HG02885 (cell line): ENCODE data around the gene TEP1.

ENCODE experiments used
- ATAC-seq: cut with Tn5 transposase; IDR thresholded peaks from one replicate; pipeline ENCODE4 v1.9.1; 2021; ENCODE audit warnings: mild to moderate bottlenecking; ENCODE audit not compliant: unreplicated experiment, poor library complexity

Gene TEP1

GRCh38 chr14:20434701-20435581 is 21.6 kb upstream of the TEP1 start:
- ATAC-seq, result no peak

- ATAC-seq, result no peak
Observed at GRCh38 chr14:20429801-20430669, 16.7 kb upstream of the TEP1 start.

DNA sequence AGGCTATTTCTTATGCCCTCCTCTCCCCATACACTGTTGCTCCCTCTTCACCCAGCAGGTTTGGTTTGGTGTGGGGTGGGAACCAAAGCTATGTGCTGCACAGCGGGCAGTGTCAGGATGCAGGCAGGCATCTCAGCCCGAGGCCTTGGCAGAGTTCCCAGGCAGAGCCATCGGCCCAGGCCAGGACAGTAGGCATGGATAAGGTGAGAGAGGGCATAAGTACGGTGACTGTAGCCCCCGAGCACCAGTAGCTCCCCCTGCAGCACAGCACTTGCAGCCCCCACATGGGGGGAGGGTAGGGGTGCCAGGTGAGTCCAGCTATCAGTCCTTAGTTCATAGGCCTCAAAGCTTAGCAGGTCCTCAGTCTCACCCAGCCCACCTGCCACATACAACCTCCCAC is 15.5 kb upstream of the TEP1 start:
- no peak for ATAC-seq

DNA sequence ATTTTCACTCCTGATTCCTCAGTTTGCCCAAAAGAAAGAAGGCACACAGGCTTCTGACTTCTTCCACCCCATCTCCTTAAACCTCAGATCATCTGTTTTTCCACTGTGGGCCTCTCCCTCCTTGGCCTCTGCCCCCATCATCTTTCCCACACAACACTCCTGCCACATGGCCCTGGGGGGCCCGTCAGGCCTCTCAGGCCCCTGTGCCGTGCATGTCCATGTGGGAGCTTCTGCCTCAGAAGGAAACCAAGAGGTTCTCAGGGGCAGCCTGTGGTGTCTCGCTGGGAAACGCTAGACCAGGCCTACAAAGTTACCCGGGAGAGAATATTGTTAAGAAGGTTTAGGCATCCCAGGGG is 14.7 kb upstream of the TEP1 start:
- ATAC-seq, result peak; percentile 45

- ATAC-seq, result peak; percentile 81
Observed at GRCh38 chr14:20427231-20428009, 14.1 kb upstream of the TEP1 start.

DNA sequence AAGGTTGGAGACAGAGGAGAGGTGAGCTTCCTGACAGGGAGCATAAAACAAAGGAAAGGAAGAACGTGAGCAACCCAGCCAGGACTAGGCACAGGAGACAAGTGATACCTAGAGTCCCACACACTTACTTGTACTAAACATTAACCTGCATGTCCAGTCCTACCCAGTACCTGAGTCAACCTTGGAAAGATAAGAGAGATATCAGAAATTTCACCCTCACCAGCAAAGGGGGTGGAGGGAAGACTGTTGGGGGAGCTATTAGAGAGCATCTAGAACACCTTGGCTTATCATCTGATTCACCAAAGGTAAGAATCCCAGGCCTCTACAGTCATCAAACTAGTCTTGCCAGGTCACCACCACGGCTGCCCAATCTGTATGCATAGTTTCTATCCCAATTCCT is 11.6 kb upstream of the TEP1 start:
- ATAC-seq, result no peak

- ATAC-seq, result no peak
Observed at GRCh38 chr14:20422886-20423285, 9.6 kb upstream of the TEP1 start.

DNA sequence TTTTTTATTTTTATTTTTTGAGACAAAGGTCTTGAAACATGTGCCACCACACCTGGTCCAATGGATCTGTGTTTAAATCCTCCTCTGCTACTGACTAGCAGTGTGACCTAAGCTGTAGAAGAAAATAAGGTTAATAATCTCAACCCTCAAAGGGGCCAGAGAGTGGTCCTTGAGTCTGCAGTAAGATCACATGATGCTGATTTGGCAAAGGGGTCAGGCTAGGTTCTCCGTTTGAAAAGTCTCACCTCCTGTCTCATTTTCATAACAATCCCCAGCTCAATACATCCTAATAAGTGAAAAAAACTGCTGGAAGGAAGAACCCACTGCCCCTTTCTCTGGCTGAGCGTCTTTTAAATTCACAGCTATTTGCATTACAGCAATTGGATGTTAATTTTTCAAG is 8.0 kb upstream of the TEP1 start:
- no peak for ATAC-seq

DNA sequence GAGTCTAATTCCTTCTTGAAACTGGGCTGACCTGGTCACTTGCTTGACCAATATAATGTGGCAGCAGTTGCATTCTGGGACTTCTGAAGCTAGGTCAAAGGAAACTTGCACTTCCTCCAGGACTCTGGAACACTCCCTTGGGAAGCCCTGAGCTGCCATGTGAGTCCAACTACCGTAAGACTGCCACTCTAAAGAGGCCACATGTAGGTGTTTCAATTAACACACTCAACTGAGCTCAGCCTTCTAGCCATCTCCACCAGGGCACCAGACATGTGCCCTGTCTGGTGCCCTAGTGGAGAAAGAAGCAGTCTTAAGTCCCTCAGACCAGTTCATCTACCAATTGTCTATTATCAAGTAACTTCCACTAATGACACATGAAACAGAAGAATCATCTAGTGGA is 6.1 kb upstream of the TEP1 start:
- ATAC-seq, result no peak

- ATAC-seq, result no peak
Observed at GRCh38 chr14:20418501-20418909, 5.2 kb upstream of the TEP1 start.

- no peak for ATAC-seq
Observed at GRCh38 chr14:20417250-20418186, 4.2 kb upstream of the TEP1 start.

DNA sequence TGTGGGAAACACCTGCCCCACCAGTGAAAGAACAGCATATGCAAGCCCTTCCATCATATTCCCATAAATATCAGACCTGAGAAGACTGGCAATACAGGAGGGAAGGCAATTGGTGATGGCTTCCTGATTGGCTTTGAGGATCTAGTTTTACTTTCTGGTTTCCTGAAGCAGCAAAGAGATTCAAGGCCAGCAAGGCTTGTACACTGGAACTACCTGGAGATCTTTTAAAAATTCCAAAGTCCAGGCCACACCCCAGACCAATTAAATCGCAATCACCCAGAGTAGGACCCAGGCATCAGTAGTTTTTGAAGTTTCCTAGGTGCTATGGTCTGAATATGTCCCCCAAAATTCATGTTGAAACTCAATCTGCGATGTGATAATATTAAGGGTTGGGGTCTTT is 2.9 kb upstream of the TEP1 start:
- no peak for ATAC-seq

DNA sequence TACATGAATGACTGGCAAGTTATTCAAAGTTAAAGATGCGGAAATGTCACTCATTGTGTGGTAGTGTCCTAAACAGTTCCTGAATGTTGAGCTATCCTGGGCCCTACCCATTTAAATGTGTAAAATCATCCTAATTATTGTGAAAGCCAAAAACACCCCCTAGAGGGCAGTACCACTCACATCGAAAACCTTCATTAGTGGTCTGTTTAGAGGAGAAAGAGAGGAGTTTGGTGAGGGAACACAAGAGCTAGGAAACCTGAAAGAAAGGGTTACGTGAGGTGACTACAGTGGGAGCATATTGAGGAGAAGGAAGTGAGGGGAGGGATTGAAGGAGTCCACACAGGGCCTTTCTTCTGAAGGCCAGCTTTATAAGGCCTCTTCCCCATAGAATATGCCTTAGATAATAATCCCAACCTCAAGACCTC is 2.5 kb upstream of the TEP1 start:
- ATAC-seq, result peak; percentile 54

DNA sequence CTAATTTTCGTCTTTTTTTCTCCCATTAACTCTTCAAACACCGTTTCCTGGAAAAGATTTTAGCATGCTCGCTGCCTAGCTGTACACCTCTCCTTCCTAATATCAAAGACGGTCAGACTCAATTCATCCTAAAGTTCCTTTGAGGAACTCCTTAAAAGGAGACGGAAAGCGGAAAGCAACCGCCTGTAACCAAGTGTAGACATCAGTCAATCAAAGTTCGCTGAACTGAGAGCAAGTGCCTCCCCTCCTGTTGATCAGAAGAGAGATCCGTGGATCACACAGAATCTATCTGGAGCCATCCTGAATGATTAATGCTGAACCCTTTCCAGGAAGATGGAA is 412 bp upstream of the TEP1 start:
- peak; percentile 54 for ATAC-seq

GRCh38 chr14:20412411-20412810 is 890 bp downstream of the TEP1 start:
- peak; percentile 56 for ATAC-seq

- no peak for ATAC-seq
Observed at GRCh38 chr14:20409226-20409625, 4.1 kb downstream of the TEP1 start.

DNA sequence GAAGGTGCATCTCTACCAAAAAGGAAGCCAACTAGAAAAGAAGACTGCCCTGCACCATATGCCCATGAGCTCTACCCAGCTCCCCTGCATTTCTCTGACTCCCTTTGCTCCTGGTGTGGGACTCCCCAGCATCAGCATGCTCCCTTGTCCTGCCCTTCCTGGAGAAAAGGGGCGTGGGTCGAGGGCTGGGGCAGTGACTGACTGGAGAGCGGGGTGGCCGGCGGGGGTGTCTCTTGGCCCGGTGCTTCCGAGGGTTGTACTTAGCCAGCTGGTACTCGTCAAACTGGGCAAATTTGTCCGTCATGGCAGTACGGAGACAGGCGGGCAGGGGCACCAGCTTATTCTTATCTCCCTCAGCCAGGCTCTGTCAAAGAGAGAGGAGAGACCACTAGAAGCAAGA is 9.8 kb downstream of the TEP1 start:
- ATAC-seq, result no peak

GRCh38 chr14:20400965-20401593 is 12.2 kb downstream of the TEP1 start:
- ATAC-seq, result no peak

DNA sequence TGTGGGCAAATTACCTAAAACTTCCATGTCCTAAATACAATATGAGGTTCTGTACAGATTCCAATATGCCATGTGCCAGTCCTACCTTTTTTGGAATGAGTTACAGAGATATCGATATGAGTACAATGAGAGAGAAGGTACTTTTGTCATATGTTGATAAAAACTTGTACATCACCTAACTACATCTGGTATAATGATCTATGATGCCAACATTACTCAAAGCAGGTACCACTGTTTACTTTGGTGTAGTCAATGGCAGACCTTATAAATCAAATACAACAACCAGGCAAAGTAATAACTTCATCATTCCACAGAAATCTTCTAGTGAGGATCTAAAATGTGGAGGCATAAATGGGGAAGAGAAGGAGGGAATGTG is 12.7 kb downstream of the TEP1 start:
- ATAC-seq, result no peak
